GM10248 (cell line): ENCODE results near the gene ADAMTS4.

Experiments
- CTCF ChIA-PET: fragments of 300-600 bp; sonication (Branson Sonifier 250); formaldehyde crosslinking; extraction: SDS; loops from one replicate; lab custom pipeline; 2021; ENCODE audit warnings: antibody characterized with exemption; lab: Yijun Ruan, JAX
- POLR2A ChIA-PET: fragments of 350-650 bp; sonication (Branson Sonifier 250); formaldehyde crosslinking; extraction: SDS; loops from one replicate; lab custom pipeline; 2020; ENCODE audit warnings: antibody characterized with exemption; lab: Yijun Ruan, JAX
- DNase-seq: peaks from one replicate; pipeline ENCODE4 v3.0.0; 2012; ENCODE audit errors: extremely low spot score
- CTCF ChIP-seq: IDR thresholded peaks from 2 replicates; pipeline ENCODE4 v1.5.1; 2012; ENCODE audit warnings: mild to moderate bottlenecking, low read depth; ENCODE audit errors: extremely low read depth, missing control alignments, control extremely low read depth

Gene ADAMTS4

GRCh38 chr1:161201836-161202712 is 3.2 kb upstream of the ADAMTS4 start, which contains the start of gene NDUFS2:
TSS of gene NDUFS2 (plus strand) at chr1:161202367. CDS start at chr1:161202386, 19 bp downstream.
- peak; percentile 94 for DNase-seq
- POLR2A ChIA-PET, result interaction anchor here (0.9 to 1.0 kb wide), 2 partner anchors 23 to 36 kb away, joined by 4 read pairs; partner anchors contain the start of genes PPOX and TOMM40L
- CTCF ChIA-PET, result interaction anchor here (0.9 to 13.8 kb wide), 17 partner anchors 9 to 180 kb away, joined by 3 to 117 read pairs (median 6); partner anchors contain the start of genes APOA2, PPOX and TOMM40L
- TF ChIP-seq CTCF, result peak; percentile 10

GRCh38 chr1:161200992-161201835 is 2.4 kb upstream of the ADAMTS4 start:
- CTCF ChIA-PET, result interaction anchor here (0.9 to 13.8 kb wide), 13 partner anchors 9 to 181 kb away, joined by 3 to 117 read pairs (median 9); partner anchors contain the start of genes PPOX and TOMM40L
- POLR2A ChIA-PET, result no interaction called here
- TF ChIP-seq CTCF, result no peak
- DNase-seq, result no peak

GRCh38 chr1:161200421-161200991 is 1.7 kb upstream of the ADAMTS4 start:
- ChIA-PET CTCF (interaction anchor here (1.0 to 13.8 kb wide), 4 partner anchors 8 to 182 kb away, joined by 3 to 117 read pairs (median 25); no protein-coding TSS in a partner anchor), POLR2A (no interaction called here)
- DNase-seq, result no peak
- no peak for TF ChIP-seq CTCF

- TF ChIP-seq CTCF, result no peak
- ChIA-PET POLR2A (no interaction called here), CTCF (interaction anchor here (0.9 to 3.9 kb wide), 3 partner anchors 8 to 182 kb away, joined by 3 to 15 read pairs (median 4); no protein-coding TSS in a partner anchor)
- DNase-seq, result no peak
Measured at GRCh38 chr1:161199506-161200139, 769 bp upstream of the ADAMTS4 start.

GRCh38 chr1:161198194-161198896 is 509 bp downstream of the ADAMTS4 start:
- POLR2A ChIA-PET, result interaction anchor here (0.5 kb wide), 1 partner anchor 19 kb away, joined by 3 read pairs; no protein-coding TSS in a partner anchor
- DNase-seq, result no peak

More at GRCh38 chr1:161198194-161198896, 509 bp downstream of the ADAMTS4 start:
- CTCF ChIA-PET, result interaction anchor here (0.7 to 3.9 kb wide), 3 partner anchors 12 to 184 kb away, joined by 3 to 15 read pairs (median 6); no protein-coding TSS in a partner anchor
- TF ChIP-seq CTCF, result no peak
